RWPE1 (cell line): ENCODE measurements around the gene TOP3B.
A peak's percentile ranks its signal among the peaks of the same experiment; 100 is the strongest.

Source experiments
- CTCF ChIA-PET: fragments of 350-600 bp; sonication (Branson Sonifier 250); formaldehyde crosslinking; extraction: SDS; loops from one replicate; lab custom pipeline; 2021; lab: Yijun Ruan, JAX
- POLR2A ChIA-PET: fragments of 400-600 bp; formaldehyde crosslinking; extraction: SDS; loops from one replicate; lab custom pipeline; 2020; ENCODE audit warnings: antibody characterized with exemption; ENCODE audit not compliant: low non-redundant PET; lab: Yijun Ruan, JAX
- DNase-seq: peaks from one replicate; pipeline ENCODE4 v3.0.0; 2012; ENCODE audit warnings: low spot score
- H3K27ac ChIP-seq: fragments of 450-650 bp; 2 replicates; pipeline ENCODE4 v1.5.1; 2017
- CTCF ChIP-seq: fragments of 450-650 bp; conservative IDR thresholded peaks from 2 replicates; pipeline ENCODE4 v1.5.1; 2017; ENCODE audit warnings: low read depth, mild to moderate bottlenecking

Gene TOP3B

GRCh38 chr22:21984793-21985192 lies 2.2 kb upstream of the TOP3B start:
- DNase-seq, result no peak
- POLR2A ChIA-PET, result no interaction called here

GRCh38 chr22:21981874-21982273 lies 713 bp downstream of the TOP3B start:
- POLR2A ChIA-PET, result no interaction called here
- no peak for DNase-seq
- H3K27ac ChIP-seq, result peak overlapping the region; percentile 69
- TF ChIP-seq CTCF, result no peak
- CTCF ChIA-PET, result no interaction called here

More at GRCh38 chr22:21984793-21985192, 2.2 kb upstream of the TOP3B start:
- no peak overlapping the region for H3K27ac ChIP-seq
- CTCF ChIA-PET, result no interaction called here
- TF ChIP-seq CTCF, result no peak

- no peak for TF ChIP-seq CTCF
- ChIA-PET CTCF (no interaction called here), POLR2A (no interaction called here)
- no peak overlapping the region for H3K27ac ChIP-seq
- DNase-seq, result no peak
Observed at GRCh38 chr22:21980547-21980946, 2.0 kb downstream of the TOP3B start.

- ChIA-PET POLR2A (no interaction called here), CTCF (no interaction called here)
- DNase-seq, result no peak
- no peak for TF ChIP-seq CTCF
- H3K27ac ChIP-seq, result peak overlapping the region; percentile 6; the same call in 1 of the 2 replicates
Observed at GRCh38 chr22:21978564-21979386, 3.8 kb downstream of the TOP3B start.

- no peak for TF ChIP-seq CTCF
- ChIA-PET CTCF (no interaction called here), POLR2A (no interaction called here)
- DNase-seq, result no peak
- peak overlapping the region; percentile 6; the same call in 1 of the 2 replicates for H3K27ac ChIP-seq
Observed at GRCh38 chr22:21977814-21978213, 4.8 kb downstream of the TOP3B start.

GRCh38 chr22:21975854-21976345 lies 6.7 kb downstream of the TOP3B start:
- ChIA-PET CTCF (no interaction called here), POLR2A (no interaction called here)
- no peak overlapping the region for H3K27ac ChIP-seq
- no peak for DNase-seq
- TF ChIP-seq CTCF, result no peak
